H1 (cell line): ENCODE measurements around the gene NR2E3.

Experiments
- CEBPB ChIP-seq: IDR thresholded peaks from 2 replicates; pipeline ENCODE4 v1.6.1; 2012; ENCODE audit warnings: low read depth, low read length
- CHD2 ChIP-seq: IDR thresholded peaks from 2 replicates; pipeline ENCODE4 v1.6.1; 2012; ENCODE audit warnings: low read length, improper control_type of control experiment
- CREB1 ChIP-seq: IDR thresholded peaks from 2 replicates; pipeline ENCODE4 v1.6.1; 2012; ENCODE audit warnings: inconsistent platforms
- JUND ChIP-seq: IDR thresholded peaks from 2 replicates; pipeline ENCODE4 v1.6.1; 2011; ENCODE audit warnings: mild to moderate bottlenecking, improper control_type of control experiment, low read length
- PHF8 ChIP-seq: fragments of 200-600 bp; sonication (generic); conservative IDR thresholded peaks from 2 replicates; pipeline ENCODE4 v1.7.1; 2012; ENCODE audit warnings: low read depth, mild to moderate bottlenecking, inconsistent platforms, low read length, moderate library complexity
- POLR2A ChIP-seq, 2 experiments: IDR thresholded peaks; 1 replicate in 1 of 2; 2 replicates in 1 of 2; pipeline ENCODE4 v1.6.1; 2011; ENCODE audit warnings: low read depth in 2 of 2, low read length in 2 of 2, mild to moderate bottlenecking in 2 of 2; ENCODE audit errors: control extremely low read depth in 1 of 2
- POLR2AphosphoS5 ChIP-seq: IDR thresholded peaks from 2 replicates; pipeline ENCODE4 v1.6.1; 2011; ENCODE audit warnings: low read depth, low read length
- POU5F1 ChIP-seq: IDR thresholded peaks from 2 replicates; pipeline ENCODE4 v1.6.1; 2011; ENCODE audit warnings: low read depth, mild to moderate bottlenecking, low read length, moderate library complexity
- SP1 ChIP-seq: IDR thresholded peaks from 2 replicates; pipeline ENCODE4 v1.6.1; 2011; ENCODE audit warnings: low read depth, low read length
- SUZ12 ChIP-seq: fragments of 200-600 bp; sonication (generic); IDR thresholded peaks from 2 replicates; pipeline ENCODE4 v1.6.1; 2012; ENCODE audit warnings: mild to moderate bottlenecking, inconsistent platforms, low read length, moderate library complexity, mixed read lengths
- TAF7 ChIP-seq: optimal IDR thresholded peaks from 2 replicates; pipeline ENCODE3; 2011; ENCODE audit warnings: low read depth, mild to moderate bottlenecking, inconsistent platforms, low read length, moderate library complexity, borderline replicate concordance
- TF ChIP-seq, protein P1 (sequence below), 3 experiments: IDR thresholded peaks; 1 replicate in 2 of 3; 2 replicates in 1 of 3; pipeline versions ENCODE4 v1.5.1 to v1.6.1; 2011; ENCODE audit warnings: low read length in 3 of 3, mild to moderate bottlenecking in 3 of 3, inconsistent platforms in 2 of 3, low read depth in 1 of 3, moderate library complexity in 1 of 3; ENCODE audit not compliant: insufficient read depth in 1 of 3; ENCODE audit errors: control extremely low read depth in 1 of 3

DNA sequence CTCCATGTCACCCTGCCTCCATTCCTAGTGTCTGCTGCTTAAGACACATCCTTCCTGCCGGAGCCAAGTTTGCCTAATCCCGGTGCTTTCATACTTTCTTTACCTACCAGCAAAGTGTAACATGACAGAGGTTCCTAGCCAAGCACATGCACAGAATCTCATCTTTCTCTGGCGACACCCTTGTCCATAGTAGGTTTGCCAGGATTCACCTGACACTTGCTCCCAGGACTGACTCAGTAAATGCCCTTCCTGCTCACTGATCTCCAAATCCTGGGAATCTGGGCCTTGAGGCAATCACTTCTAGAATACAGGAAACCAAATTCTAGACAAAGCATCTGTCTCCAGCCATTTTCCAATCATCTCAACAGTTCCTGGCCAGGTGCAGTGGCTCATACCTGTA lies 10.2 kb upstream of the NR2E3 start:
- TF ChIP-seq, protein P1, sequence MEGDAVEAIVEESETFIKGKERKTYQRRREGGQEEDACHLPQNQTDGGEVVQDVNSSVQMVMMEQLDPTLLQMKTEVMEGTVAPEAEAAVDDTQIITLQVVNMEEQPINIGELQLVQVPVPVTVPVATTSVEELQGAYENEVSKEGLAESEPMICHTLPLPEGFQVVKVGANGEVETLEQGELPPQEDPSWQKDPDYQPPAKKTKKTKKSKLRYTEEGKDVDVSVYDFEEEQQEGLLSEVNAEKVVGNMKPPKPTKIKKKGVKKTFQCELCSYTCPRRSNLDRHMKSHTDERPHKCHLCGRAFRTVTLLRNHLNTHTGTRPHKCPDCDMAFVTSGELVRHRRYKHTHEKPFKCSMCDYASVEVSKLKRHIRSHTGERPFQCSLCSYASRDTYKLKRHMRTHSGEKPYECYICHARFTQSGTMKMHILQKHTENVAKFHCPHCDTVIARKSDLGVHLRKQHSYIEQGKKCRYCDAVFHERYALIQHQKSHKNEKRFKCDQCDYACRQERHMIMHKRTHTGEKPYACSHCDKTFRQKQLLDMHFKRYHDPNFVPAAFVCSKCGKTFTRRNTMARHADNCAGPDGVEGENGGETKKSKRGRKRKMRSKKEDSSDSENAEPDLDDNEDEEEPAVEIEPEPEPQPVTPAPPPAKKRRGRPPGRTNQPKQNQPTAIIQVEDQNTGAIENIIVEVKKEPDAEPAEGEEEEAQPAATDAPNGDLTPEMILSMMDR (IDR thresholded peaks at IDR 0.05; ENCODE audit: control extremely low read depth in 1 of 3, insufficient read depth in 1 of 3, low read depth in 1 of 3, low read length in 3 of 3), result no peak
- TF ChIP-seq POLR2A (IDR thresholded peaks at IDR 0.05; ENCODE audit: control extremely low read depth in 1 of 2, low read depth in 2 of 2, low read length in 2 of 2), result no peak
- no peak for TF ChIP-seq POLR2AphosphoS5
- TF ChIP-seq POU5F1, result no peak
- no peak for TF ChIP-seq TAF7
- no peak for TF ChIP-seq PHF8
- no peak for TF ChIP-seq CHD2
- no peak for TF ChIP-seq CEBPB
- TF ChIP-seq SUZ12, result no peak
- TF ChIP-seq CREB1, result no peak
- no peak for TF ChIP-seq JUND
- no peak for TF ChIP-seq SP1
